ENCODE data around the gene GALNT2. TPM values are rescaled to one million over a fixed set of nuclear protein-coding genes. Genes with fewer than 3 reads are reported as not detected.

GALNT2 gene
- polyA plus RNA-seq, 2 of the 4 experiments (the other 2 are of a cell fraction): 66.9 to 114 TPM

GRCh38 chr1:230037261-230037660 is 29.8 kb upstream of the GALNT2 start (continued):
- TF ChIP-seq MAZ (IDR thresholded peaks at IDR 0.05; ENCODE audit: borderline replicate concordance, low read depth, low read length): no peak
- no peak for TF ChIP-seq ESRRA (IDR thresholded peaks at IDR 0.05; ENCODE audit: borderline replicate concordance, low read length)
- no peak for TF ChIP-seq NR3C1 (IDR thresholded peaks at IDR 0.05)

GRCh38 chr1:230040440-230040839 is 26.6 kb upstream of the GALNT2 start:
- ATAC-seq: no peak
- Histone ChIP-seq H3K4me1 (0 out of 3 replicates have a peak, but pooled peaks cover 5% of the 10 kb centered on the region), H3K4me2 (no peak overlapping the region), H3K4me3 (no peak overlapping the region), H3K27ac (no peak overlapping the region), H3K9me3 (0 out of 3 replicates have a peak, but pooled peaks cover 3% of the 10 kb centered on the region)
- TF ChIP-seq REST (IDR thresholded peaks at IDR 0.05) (no peak), ATOH8 (CRISPR knock-in tag; IDR thresholded peaks at IDR 0.05; ENCODE audit: low read depth) (no peak), MAFK (IDR thresholded peaks at IDR 0.05; ENCODE audit: partially characterized antibody) (peak; percentile 61), FOSB (CRISPR knock-in tag; IDR thresholded peaks at IDR 0.05) (no peak), NPAS2 (CRISPR knock-in tag; IDR thresholded peaks at IDR 0.05; ENCODE audit: borderline replicate concordance) (no peak), JUNB (IDR thresholded peaks at IDR 0.05) (no peak), HDAC2 (IDR thresholded peaks at IDR 0.05) (no peak), TFCP2L1 (CRISPR knock-in tag; IDR thresholded peaks at IDR 0.05) (no peak)
- 78% methylated on average over 10 of the region's 10 CpGs for WGBS (ENCODE audit: missing lambda C conversion rate)
- no peak for DNase-seq (ENCODE audit: low read depth in 1 of 2, low spot score in 1 of 2)
- CTCF ChIA-PET: no interaction called here
- no peak for FAIRE-seq
- POLR2A ChIA-PET: no interaction called here

- Histone ChIP-seq H3K4me1 (no peaks in the 10 kb centered on the region), H3K9me3 (no peaks in the 10 kb centered on the region), H3K27ac (no peak overlapping the region), H3K4me3 (no peak overlapping the region), H3K4me2 (no peak overlapping the region)
- ChIA-PET CTCF (interaction anchor here (0.9 to 1.2 kb wide), 2 partner anchors 12 to 13 kb away, joined by 3 to 6 read pairs; no protein-coding TSS in a partner anchor), POLR2A (no interaction called here)
- ATAC-seq: no peak
- FAIRE-seq: no peak
- no peak for TF ChIP-seq ZSCAN20 (CRISPR knock-in tag; IDR thresholded peaks at IDR 0.05)
- TF ChIP-seq RARB (CRISPR knock-in tag; IDR thresholded peaks at IDR 0.05): no peak
- WGBS (ENCODE audit: missing lambda C conversion rate): 49% methylated on average over 3 of the region's 3 CpGs
- DNase-seq (ENCODE audit: low read depth in 1 of 2, low spot score in 1 of 2): no peak
Observed at GRCh38 chr1:230043081-230043480, 24.0 kb upstream of the GALNT2 start.

- Histone ChIP-seq H3K4me3 (no peak overlapping the region), H3K4me2 (no peak overlapping the region), H3K4me1 (no peaks in the 10 kb centered on the region), H3K27ac (no peak overlapping the region), H3K9me3 (no peaks in the 10 kb centered on the region)
- ChIA-PET CTCF (interaction anchor here (0.6 kb wide), 1 partner anchor 85 kb away, joined by 4 read pairs; no protein-coding TSS in a partner anchor), POLR2A (no interaction called here)
- no peak for ATAC-seq
- TF ChIP-seq TFCP2L1 (CRISPR knock-in tag; IDR thresholded peaks at IDR 0.05) (no peak), ZNF302 (CRISPR knock-in tag; IDR thresholded peaks at IDR 0.05) (no peak), HMGXB4 (CRISPR knock-in tag; IDR thresholded peaks at IDR 0.05; ENCODE audit: borderline replicate concordance) (no peak), KDM1A (IDR thresholded peaks at IDR 0.05; ENCODE audit: low read depth) (no peak), ATOH8 (CRISPR knock-in tag; IDR thresholded peaks at IDR 0.05; ENCODE audit: low read depth) (no peak), MAZ (IDR thresholded peaks at IDR 0.05; ENCODE audit: borderline replicate concordance, low read depth, low read length) (no peak), GATA3 (IDR thresholded peaks at IDR 0.05; ENCODE audit: borderline replicate concordance) (no peak), ZSCAN20 (CRISPR knock-in tag; IDR thresholded peaks at IDR 0.05) (no peak), EP300 (IDR thresholded peaks at IDR 0.05) (no peak), MAX (IDR thresholded peaks at IDR 0.05) (no peak), JUN (IDR thresholded peaks at IDR 0.05) (no peak)
- DNase-seq (ENCODE audit: low read depth in 1 of 2, low spot score in 1 of 2): no peak
- 63% methylated on average over 7 of the region's 7 CpGs for WGBS (ENCODE audit: missing lambda C conversion rate)
- FAIRE-seq: no peak
Observed at GRCh38 chr1:230044729-230045128, 22.3 kb upstream of the GALNT2 start.

Data from A549 (cell line).